Mucosa of stomach (tissue), 1 donor: ENCODE data around the gene CDK15.
"Not testable (repeated sequence)": the region's sequence is repeated elsewhere in the genome, so short reads cannot be mapped to it uniquely, and the experiment has no call there.

Experiments used
- H3K27me3 ChIP-seq: one replicate; pipeline ENCODE4 v1.7.0; 2013; ENCODE audit warnings: mild to moderate bottlenecking, low read length; ENCODE audit not compliant: control insufficient read depth, insufficient read depth
- H3K36me3 ChIP-seq: one replicate; pipeline ENCODE4 v1.7.0; 2013; ENCODE audit warnings: low read length; ENCODE audit not compliant: control insufficient read depth, insufficient read depth
- H3K4me1 ChIP-seq: one replicate; pipeline ENCODE4 v1.7.0; 2013; ENCODE audit warnings: mild to moderate bottlenecking, low read length; ENCODE audit not compliant: control insufficient read depth, insufficient read depth
- H3K4me3 ChIP-seq: one replicate; pipeline ENCODE4 v1.7.0; 2013; ENCODE audit warnings: low read length
- H3K9ac ChIP-seq: one replicate; pipeline ENCODE4 v1.7.0; 2013; ENCODE audit warnings: mild to moderate bottlenecking, low read length, moderate library complexity
- H3K9me3 ChIP-seq: one replicate; pipeline ENCODE4 v1.7.0; 2013; ENCODE audit warnings: mild to moderate bottlenecking, low read length, moderate library complexity; ENCODE audit not compliant: control insufficient read depth
- donor health status: Pancreatic carcinoma.

CDK15 gene

DNA sequence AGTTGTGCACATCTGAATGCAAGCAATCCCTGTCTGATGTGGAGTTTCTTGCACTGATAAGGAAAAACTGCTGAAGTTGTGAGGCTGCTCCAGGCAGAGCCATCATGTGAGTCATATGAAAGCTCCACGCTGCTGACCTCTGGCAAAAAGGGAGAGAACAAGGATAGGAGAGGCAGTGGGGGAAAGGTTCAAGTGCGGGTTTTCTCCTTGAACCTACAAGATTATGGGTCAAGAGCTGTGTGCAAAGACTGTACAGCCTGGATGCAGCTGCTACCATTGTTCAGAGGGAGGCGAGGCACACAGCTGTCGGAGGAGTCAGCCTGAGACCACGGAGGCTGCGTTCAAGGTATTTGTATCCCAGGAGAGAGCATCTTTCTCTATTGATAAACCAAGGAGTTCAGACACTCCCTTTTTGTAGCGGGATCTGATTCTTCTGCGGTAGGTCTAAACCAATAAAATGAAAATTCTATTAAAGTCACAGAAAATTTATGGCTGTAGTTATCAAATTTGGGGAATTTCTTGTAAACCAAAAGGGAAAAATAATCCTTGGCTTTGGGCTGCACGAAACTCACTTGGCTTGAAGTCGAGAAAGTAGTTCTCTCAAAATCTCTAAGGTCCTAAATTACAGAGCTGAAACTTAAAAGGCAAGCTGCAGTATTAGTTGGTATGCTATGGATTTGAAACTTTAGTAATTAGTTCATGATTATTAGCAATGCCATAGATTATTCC, at the start of gene CDK15:
TSS of gene CDK15 (plus strand) at position 96 of the 729 bp plus-strand sequence. CDS start at position 224, 128 bp downstream.
- Histone ChIP-seq H3K9ac (no peak within 1 kb of the TSS), H3K27me3 (no peaks in the 10 kb centered on the region), H3K36me3 (no peaks in the 10 kb centered on the region), H3K9me3 (no peaks in the 10 kb centered on the region), H3K4me1 (no peaks in the 10 kb centered on the region), H3K4me3 (no peak within 1 kb of the TSS)

DNA sequence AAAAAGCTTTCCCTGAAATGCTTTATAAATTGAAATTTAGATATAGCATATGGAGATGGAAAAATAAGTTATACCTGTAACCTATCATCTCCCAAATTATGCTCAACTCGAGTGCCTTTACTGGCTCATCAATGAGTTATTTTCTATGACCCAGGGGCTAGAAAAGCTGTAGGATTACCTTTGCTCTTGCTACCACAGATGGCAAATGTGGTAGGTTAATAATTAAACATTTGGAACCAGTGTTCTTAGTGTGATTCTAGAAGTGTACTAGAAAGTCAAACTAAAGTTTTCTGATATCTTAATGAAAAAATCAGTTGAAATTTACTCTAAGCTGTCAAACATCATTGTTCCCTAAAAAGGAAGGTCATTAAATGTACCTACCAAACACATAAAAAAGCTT, 48.1 kb upstream of the CDK15 start:
- peaks cover 8% of the 10 kb centered on the region for H3K36me3 ChIP-seq
- H3K4me1 ChIP-seq = peaks cover 5% of the 10 kb centered on the region
- H3K9ac ChIP-seq = no peak overlapping the region
- no peaks in the 10 kb centered on the region for H3K27me3 ChIP-seq
- H3K4me3 ChIP-seq = no peak overlapping the region
- H3K9me3 ChIP-seq = no peaks in the 10 kb centered on the region

DNA sequence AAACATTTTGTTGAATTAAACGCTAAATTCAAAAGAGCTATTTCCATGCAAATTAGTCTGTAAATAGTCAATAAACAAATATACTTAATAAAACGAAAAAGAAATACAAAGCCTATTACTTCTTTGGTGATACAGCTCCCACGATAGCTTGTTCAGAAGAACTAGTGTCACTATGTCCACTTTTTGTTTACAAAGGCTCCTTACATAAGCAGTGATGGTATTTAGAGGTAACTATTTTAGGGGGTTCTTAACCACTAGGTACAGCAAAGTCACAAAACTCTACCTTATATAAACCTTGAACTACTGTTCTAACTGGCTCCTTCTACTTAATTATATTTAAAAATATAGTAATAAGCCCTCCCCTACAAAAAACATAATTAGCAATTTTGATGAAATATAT, 47.5 kb upstream of the CDK15 start:
- no peak overlapping the region for H3K9ac ChIP-seq
- H3K9me3 ChIP-seq = no peaks in the 10 kb centered on the region
- peaks cover 5% of the 10 kb centered on the region for H3K4me1 ChIP-seq
- H3K36me3 ChIP-seq = peaks cover 8% of the 10 kb centered on the region
- no peaks in the 10 kb centered on the region for H3K27me3 ChIP-seq
- no peak overlapping the region for H3K4me3 ChIP-seq

DNA sequence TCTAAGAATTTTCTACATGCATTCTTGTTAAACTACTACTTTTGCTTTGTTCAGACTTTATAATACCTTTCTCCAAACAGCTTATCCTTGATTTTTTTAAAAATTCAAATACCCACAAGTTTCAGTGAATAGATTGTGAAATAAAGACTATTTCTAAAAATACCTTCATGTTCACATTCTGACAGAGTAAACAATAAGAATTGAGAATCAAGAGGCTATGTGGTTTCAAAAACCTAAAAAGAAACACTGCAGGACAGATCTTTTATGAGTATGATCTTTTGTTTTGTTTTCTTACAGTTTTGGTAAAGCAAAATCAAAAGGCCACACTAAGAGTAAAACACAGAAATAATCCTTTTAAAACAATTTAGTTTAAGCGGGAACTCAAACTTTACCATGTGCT, 46.8 kb upstream of the CDK15 start:
- Histone ChIP-seq H3K36me3 (peaks cover 8% of the 10 kb centered on the region), H3K27me3 (no peaks in the 10 kb centered on the region), H3K4me1 (peaks cover 5% of the 10 kb centered on the region), H3K9ac (no peak overlapping the region), H3K4me3 (no peak overlapping the region), H3K9me3 (no peaks in the 10 kb centered on the region)

DNA sequence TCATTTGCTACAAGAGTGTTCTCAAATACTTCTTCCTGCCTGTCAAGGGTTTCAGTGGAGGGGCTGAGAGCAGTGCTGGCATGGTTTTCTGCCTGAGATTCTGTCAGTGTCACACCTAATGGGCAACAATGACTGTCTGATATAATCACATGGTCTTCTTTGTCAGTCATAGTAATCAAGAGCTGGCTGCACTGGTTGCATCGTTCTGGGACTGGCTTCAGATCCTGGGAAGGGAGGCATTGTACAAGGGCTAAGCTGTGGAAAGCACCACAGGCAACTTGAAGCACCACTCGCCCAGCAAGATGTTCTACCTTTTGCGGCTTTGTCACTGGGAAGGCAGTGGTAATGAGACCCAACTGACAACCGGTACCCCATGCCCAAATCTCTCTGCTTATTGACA, 45.2 kb upstream of the CDK15 start:
- Histone ChIP-seq H3K9me3 (no peaks in the 10 kb centered on the region), H3K4me1 (peaks cover 5% of the 10 kb centered on the region), H3K36me3 (peaks cover 8% of the 10 kb centered on the region), H3K9ac (no peak overlapping the region), H3K27me3 (no peaks in the 10 kb centered on the region), H3K4me3 (no peak overlapping the region)

DNA sequence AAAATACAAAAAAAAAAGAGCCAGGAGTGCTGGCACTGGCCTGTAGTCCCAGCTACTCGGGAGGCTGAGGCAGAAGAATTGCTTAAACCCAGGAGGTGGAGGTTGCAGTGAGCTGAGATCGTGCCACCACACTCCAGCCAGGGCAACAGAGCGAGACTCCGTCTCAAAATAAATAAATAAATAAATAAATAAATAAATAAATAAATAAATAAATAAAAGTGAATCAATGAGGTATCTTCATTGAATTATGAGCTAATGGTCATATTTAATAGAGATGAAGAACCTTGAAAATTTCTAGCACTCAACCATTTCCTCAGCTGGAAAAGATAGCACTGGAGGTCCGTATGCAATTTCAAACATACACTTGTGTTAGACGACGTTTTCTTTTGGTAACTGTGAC, 41.9 kb upstream of the CDK15 start:
- not testable (repeated sequence) for H3K9ac ChIP-seq, H3K9me3 ChIP-seq, H3K4me3 ChIP-seq, H3K36me3 ChIP-seq, H3K4me1 ChIP-seq, H3K27me3 ChIP-seq

DNA sequence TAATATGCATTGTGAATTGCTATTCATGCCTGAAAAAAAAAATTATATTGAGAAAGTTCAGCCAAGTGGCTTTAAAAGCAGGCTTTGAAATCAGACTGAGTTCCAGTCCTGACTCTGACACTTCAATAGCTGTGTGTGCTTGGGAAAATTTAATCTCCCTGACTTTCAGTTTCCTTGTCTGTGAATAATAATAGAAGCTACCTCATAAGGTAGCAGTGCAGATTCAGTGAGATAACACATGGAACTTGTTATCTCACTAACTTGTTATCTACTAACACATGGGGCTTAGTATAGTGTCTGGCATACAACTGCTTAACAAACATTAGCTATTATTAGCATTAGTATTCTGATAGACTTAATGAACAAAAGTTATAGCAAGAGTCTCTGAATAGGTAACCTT, 40.5 kb upstream of the CDK15 start:
- Histone ChIP-seq H3K9me3 (no peaks in the 10 kb centered on the region), H3K4me1 (no peaks in the 10 kb centered on the region), H3K36me3 (peaks cover 7% of the 10 kb centered on the region), H3K4me3 (no peak overlapping the region), H3K27me3 (no peaks in the 10 kb centered on the region), H3K9ac (no peak overlapping the region)

DNA sequence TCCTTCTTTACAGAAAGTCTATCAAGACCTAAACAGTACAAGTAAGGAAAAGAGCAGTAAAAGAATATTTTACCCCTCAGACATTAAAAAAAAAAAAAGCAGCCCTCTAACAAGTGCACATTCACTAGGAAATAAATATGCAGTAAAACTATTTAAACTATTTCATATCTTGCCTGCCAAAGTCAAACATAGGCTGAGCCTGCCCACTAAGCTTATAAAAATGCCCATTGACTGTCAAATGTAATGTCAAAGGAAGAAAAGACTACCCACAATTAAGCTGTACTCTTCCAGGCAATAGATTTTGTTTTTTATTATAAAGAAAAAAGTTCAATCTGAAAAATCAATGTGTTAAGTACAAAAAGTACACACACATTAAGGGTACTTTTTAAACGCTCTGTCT, 37.4 kb upstream of the CDK15 start:
- Histone ChIP-seq H3K4me1 (no peaks in the 10 kb centered on the region), H3K9ac (no peak overlapping the region), H3K4me3 (no peak overlapping the region), H3K27me3 (no peaks in the 10 kb centered on the region), H3K9me3 (no peaks in the 10 kb centered on the region), H3K36me3 (no peaks in the 10 kb centered on the region)

DNA sequence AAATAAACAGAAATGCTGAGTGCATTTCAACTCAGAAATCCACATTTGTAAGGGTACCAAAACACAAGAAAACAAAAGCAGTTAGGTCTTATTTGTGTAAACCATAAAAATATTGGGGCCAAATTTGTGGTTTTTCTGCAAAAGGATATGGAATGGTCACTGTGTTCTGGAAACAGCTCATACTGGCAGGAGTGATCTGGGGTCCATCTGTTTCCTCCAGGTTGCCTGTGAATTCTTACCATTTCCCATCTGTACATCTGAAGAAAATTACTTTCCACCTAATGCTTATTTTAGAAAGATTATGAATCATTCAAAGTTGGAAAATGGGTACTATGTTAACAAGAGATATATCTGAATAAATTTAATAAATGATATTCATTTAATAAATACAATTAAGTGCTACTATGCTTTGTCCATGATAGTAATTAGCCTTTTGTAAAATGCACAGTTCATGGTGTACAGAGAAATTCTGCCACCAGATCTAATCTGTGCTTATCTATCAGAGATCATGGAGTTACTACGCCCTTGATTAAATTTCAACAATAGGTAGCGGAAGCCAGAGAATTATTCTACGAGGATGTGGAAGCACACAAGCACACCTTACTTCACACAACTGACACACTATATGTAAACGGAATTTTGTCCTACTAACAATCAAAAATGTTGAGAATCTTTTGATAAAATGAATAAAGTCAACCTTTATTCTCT, 36.5 kb upstream of the CDK15 start:
- Histone ChIP-seq H3K9me3 (no peaks in the 10 kb centered on the region), H3K4me3 (no peak overlapping the region), H3K9ac (no peak overlapping the region), H3K4me1 (peaks cover under 1% of the 10 kb centered on the region), H3K27me3 (no peaks in the 10 kb centered on the region), H3K36me3 (no peaks in the 10 kb centered on the region)

DNA sequence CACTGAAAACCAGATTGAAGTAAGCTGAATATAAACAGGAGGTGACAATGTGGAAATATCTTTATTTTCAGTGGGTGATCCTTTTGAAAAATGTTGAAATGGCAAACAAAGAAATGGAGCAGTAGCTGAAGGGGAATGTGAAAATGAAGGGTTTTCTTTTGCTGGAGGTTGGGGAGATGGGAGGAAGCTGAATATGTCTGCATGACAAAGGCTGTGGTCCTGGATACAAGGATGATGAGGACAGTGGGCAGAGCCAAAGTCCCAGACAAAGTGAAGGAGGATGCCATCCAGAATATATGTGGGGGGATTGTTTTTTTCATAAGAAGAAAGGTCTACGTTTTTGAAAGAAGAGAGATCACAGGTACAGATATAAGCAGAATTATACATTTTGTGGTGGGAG, 32.3 kb upstream of the CDK15 start:
- H3K4me3 ChIP-seq = no peak overlapping the region
- H3K9me3 ChIP-seq = no peaks in the 10 kb centered on the region
- H3K9ac ChIP-seq = no peak overlapping the region
- no peaks in the 10 kb centered on the region for H3K36me3 ChIP-seq
- H3K4me1 ChIP-seq = peaks cover 29% of the 10 kb centered on the region
- H3K27me3 ChIP-seq = no peaks in the 10 kb centered on the region

DNA sequence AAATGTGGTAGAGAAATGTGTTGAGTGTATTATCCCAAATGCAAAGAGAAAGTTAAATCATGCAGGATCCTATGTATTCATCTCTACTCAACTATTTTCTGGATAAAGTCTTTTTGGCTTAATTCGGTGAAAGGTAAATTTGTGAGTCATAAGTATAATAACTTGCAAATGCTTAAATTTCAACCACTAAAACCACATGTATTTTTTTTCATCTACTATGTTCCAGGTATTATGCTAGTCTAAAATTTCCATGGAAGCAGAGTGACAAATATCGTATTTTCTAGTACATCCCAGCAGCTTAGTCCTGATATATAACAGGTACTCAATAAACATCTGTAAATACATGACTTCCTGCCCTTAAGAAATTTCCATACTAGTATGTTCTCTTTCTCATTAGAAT, 31.8 kb upstream of the CDK15 start:
- Histone ChIP-seq H3K9me3 (no peaks in the 10 kb centered on the region), H3K9ac (no peak overlapping the region), H3K4me3 (no peak overlapping the region), H3K4me1 (peaks cover 29% of the 10 kb centered on the region), H3K27me3 (no peaks in the 10 kb centered on the region), H3K36me3 (no peaks in the 10 kb centered on the region)

DNA sequence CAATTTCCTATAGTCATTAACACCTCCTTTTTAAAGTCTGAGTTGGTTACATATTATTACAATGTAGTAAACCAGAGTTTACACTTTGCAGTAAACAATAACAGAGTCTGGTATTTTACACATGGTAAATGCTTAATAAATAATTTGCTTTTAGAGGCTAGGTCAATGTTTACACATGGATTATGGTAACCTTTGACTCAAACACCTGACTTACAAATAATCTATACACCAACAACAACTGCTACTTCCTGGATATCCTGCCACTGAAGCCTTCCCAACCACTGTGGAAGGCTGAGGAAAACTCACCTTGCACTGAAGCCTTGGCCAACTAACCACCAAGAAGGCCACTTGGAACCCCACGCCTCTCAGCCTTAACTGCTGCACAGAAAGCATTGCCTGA, 31.0 kb upstream of the CDK15 start:
- Histone ChIP-seq H3K9ac (no peak overlapping the region), H3K9me3 (no peaks in the 10 kb centered on the region), H3K27me3 (no peaks in the 10 kb centered on the region), H3K4me3 (no peak overlapping the region), H3K36me3 (no peaks in the 10 kb centered on the region), H3K4me1 (peaks cover 29% of the 10 kb centered on the region)
